Measurements from ENCODE around the gene IL1RAP.
"Not testable (repeated sequence)": the region's sequence is repeated elsewhere in the genome, so short reads cannot be mapped to it uniquely, and the experiment has no call there.

Gene IL1RAP

DNA sequence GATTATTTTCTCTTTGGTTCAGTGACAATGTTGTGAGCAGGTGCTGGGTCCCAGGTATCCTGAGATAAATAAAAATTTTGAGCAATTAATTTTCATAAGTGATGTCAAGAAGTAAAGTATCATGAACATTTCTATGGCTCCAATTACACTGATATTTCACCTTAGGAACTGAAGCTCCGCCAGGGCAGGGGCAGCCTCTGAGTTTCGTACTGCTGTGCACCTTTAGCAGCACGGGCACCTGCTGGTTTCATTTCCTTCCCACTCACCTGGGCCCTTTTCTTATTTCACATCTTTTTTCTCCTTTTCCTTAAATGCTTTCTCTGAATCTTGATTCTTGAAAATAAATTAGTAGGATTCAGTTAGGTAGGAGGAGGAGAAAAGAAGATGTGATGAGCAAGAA, 1.2 kb upstream of the IL1RAP start:
- no peak for DNase-seq (ENCODE audit: low read depth)

DNA sequence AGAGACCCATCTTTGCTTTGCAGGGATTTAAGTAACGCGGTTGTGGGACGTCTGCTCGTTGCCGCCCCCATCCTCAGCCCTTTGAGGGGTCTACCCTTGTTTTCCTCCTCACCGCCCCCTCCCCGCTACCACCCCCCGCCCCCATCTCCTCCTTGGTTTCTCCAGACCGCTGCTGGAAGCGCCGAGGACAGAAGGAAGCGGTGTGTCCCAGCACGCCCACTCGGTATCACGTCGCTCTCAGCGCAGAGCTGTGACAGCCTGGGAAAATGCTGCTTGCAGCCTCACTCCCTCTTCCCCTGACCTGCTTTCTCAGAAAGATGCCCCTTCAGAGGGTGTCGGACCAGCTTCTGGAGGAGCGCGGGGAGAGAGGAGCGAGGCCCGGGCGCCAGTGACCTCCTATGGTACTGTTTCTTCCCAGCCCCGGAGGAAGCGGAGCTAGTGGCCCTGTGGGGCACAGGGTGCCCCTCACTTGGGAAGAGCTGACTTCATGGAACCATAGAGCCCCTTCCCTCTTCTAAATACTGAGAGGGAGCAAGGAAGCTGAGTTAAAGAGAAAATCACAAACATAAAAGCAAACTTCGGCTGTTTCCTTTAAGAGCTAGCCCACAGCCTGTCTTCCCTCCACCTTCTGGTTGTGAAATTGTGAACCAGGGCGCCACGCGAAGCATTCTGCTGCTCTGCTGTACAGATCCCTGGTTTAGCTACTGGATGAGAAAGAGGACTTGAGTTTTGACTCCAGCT, 698 bp downstream of the IL1RAP start:
- no peak for DNase-seq (ENCODE audit: low read depth)

DNA sequence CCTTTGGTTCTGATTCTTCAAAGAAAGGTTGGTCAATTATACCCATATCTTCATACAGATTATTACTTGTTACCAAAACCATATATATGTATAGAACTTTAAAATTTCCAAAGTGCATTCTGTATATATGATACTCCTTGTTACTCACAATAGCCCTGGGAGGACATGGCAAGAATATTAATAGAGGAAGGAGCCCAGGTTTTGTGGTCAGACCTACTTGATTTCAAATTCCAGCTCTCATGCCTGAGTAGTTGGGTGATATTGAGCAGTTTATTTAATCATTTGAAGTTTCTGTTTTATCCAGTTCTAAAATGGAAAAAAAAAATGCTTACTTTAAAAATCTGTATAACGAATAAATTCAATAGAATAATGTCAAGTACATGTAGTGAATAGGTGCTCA, 2.5 kb downstream of the IL1RAP start:
- no peak for DNase-seq (ENCODE audit: low read depth)

DNA sequence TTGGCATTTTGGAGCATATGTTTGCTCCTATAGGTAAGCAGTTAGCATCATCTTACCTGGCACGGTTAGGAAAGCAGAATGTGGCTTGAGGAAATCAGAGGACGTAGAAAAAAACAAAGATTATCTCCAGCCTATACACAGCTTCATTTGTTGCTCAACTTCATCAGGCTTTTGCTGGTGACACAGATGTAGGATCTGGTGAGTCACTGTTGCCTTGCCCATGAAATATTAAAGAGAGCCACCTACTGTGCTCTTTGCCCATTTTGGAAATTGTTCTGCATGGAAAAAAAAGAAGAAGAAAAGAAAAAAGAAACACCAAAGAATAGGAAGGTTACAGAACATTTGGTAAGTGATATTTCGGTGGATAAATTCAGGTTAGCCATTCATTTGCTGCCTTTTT, 3.8 kb downstream of the IL1RAP start:
- DNase-seq (ENCODE audit: low read depth): no peak

DNA sequence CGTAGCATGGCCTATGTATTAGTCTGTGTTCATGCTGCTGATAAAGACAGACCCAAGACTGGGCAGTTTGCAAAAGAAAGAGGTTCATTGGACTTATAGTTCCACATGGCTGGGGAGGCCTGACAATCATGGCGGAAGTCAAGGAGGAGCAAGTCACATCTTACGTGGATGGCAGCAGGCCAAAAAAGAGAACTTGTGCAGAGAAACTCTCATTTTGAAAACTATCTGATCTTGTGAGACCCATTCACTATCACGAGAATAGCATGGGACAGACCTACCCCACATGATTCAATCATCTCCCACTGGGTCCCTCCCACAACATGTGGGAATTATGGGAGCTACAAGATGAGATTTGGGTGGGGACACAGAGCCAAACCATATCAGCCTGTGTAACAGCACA, 4.6 kb downstream of the IL1RAP start:
- not testable (repeated sequence) for DNase-seq (ENCODE audit: low read depth)

DNA sequence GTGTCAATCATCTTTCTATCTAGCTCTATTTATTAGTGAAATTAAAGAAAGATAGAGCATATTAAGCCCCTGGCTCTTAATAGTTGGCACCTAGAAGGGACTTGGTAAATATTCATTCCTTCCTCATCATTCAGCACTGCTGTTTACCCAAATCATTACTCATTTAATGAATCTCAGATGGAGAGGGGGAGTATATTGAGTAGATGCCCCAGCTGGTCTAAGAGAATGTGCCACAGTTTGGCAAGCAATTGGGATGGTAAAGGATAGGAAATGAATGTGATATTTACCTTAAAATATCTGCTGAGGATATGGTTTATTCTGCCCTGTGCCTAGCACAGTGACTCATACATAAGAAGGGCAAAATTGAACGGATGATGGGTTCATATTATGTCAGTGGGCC, 6.0 kb downstream of the IL1RAP start:
- no peak for DNase-seq (ENCODE audit: low read depth)

DNA sequence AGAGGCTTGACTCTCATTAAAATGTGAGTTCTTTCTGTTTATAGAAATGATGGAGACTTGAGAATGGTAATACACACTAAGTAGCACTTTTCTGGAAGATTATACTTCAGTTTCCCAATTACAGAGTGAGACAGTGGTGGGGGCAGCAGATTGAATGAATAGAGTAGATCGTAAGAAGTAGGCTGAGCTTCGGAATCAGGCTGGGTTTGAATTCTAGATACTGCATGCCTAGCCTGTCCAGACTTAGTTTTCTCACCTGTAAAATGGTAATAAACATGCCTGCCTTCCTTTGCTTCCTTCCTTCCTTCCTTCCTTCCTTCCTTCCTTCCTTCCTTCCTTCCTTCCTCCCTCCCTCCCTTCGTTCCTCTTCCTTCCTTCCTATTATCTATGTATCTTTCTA, 8.1 kb downstream of the IL1RAP start:
- DNase-seq (ENCODE audit: low read depth): no peak

DNA sequence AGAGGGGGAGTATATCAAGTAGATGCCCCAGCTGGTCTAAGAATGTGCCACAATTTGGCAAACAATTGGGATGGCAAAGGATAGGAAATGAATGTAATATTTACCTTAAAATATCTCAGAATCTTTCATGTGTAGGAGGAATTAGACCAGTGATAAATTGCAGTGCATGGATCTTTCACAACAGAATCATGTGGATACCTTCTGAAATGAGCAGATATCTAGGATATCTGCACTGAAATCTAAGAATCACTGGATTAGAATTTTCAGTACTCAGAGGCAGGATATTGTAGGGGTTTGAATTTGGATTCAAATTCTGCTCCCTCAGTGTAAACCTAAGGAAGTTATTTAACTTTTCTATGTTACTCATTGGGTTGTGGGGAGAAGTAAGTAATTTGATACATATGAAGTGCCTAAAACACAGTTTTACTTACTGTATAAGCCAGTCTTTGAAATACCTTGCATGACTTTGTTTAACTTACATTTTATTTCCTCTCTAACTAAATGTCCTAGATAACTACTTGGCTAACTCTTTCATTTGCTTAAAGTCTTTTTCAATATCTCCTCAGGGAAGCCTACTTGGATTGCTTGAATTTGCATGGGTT, 8.8 kb downstream of the IL1RAP start:
- DNase-seq (ENCODE audit: low read depth): no peak

DNA sequence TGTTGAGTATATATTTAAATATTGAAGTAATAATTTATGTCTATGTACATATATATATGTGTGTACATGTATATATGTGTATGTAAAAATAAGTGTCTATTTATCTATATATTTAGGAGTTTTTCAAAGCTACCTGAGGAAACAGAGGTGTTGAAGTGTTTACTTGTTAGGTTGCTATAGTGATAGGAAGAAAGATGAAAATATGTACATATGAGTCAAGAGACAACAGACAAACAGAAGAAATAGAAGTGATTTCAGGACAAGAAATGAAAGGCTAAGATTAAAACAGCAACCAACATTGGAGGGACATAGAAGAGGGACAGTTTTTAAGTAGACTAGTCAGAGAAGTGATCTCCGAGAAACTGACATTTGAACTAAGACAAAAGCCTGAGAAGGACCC, 11.1 kb downstream of the IL1RAP start:
- no peak for DNase-seq (ENCODE audit: low read depth)

DNA sequence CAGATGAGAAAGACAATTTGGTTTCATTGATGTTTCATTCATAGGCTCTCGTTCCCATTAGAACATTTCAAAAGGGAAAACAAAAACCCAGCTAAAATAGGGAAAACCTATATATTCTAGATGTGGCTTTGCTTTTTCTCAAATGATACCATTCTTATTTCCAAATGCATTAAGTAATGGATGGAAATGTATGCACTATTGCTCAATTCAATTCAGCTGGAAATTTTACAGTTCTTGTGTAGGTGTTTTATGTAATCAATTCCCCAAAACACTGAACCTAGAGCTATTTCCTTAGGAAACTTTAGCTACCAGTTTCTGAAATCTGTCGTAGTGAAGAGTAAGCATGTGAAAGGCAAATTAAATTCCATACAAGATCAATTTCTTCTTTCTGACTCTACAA, 11.7 kb downstream of the IL1RAP start:
- DNase-seq (ENCODE audit: low read depth): no peak

DNA sequence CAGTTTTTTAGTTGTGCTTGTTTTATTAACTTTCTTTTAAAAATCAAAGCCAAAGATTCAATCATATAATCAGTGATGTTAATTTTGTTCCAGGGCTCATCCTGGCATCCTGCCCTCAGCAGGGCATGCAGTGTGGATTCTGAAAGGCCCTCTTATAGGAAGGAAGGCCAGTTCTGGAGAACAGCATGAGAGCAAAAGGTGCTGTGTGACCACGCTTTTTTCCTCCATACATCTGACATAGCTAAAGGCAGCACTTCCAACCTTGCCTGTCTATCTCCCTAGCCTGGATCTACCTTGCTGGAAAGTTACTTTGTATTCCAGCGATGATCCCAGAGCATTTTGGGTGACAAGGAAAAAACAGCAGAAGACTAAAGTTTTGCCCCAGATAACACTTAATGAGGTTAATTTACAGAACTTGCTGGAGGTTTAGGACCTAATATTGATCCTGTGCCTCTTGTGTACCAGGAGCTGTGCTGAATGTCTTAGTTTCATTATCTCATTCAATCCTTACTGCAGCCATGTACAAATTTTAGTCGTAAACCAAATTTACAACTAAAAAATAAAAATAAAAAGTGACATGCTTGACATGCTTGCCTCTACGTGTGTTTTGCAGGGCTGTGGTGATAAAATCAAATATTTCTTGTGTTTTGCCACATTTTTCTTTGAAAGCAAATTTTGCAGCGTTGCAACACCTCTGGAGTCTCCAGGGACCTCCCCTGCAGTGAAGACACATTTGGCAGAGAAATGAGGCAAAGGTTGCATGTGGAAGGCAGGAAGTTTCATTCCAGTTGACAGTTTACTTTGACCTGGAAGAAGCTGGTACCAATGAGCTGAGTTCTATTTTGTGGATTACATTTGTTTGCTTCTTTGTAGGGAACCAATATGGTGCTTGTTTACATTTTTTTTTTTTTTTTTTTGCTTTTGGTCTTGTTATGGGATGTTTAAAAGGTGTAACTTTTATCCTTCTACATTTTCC, 13.2 kb downstream of the IL1RAP start:
- DNase-seq (ENCODE audit: low read depth): no peak

DNA sequence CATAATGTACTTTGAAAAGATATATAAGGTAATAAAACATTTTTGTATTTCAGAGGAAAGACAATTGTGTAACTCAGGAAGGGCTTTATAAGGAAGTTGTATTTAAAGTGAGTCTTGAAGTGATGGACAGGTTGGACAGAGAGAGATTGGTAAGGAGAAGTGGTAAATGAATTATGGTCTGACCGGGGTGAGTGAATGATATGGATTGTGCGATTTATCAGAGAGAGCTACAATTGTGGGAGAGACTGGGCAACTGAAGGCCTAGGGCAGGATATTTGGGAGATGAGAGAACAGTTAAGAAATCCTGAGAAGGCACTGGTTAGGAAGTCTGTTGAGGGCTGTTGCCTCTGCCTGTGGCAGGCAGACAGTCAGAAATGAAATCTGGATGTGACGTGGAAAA, 14.8 kb downstream of the IL1RAP start:
- DNase-seq (ENCODE audit: low read depth): no peak

DNA sequence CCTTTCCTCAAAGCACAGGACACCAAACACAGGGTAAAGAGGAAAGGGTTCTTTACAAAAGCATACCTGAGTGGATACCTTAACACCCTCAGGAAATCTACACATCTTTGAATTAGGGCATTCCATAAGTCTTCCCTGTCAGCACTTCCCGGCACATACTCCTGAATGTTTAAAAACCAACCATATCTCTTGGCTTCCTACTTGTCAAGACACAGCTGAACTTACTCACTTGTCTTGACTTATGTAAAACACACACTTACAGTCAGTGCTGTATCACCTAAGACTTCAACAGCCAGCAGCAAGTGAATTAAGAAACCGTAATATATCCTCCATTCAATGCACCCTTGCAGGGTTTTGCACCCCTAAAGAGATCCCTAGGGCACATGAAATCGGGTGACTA, 17.5 kb downstream of the IL1RAP start:
- no peak for DNase-seq (ENCODE audit: low read depth)

DNA sequence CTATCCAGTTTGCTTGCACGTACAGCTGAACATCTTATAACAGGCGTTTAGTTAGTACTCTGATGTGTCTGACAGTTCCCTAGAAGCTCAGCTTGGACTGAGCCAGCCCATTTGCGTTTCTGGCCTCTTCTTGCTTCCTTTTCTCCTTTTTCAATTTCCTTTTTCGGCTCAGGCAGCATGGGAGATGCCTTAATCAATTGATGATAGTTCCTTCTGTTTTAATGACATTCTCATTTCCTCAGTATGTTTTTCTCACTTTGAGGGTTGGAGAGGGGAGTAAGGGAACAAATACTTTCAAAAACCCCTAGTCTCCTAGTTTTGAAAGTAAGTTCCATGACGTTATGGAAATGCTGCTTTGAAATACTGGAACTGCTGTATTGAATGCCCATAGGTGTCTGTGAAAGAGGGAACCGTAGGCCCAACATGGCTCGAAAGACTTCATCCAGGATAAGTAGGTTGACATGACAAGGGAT, 18.9 kb downstream of the IL1RAP start:
- DNase-seq (ENCODE audit: low read depth): no peak

DNA sequence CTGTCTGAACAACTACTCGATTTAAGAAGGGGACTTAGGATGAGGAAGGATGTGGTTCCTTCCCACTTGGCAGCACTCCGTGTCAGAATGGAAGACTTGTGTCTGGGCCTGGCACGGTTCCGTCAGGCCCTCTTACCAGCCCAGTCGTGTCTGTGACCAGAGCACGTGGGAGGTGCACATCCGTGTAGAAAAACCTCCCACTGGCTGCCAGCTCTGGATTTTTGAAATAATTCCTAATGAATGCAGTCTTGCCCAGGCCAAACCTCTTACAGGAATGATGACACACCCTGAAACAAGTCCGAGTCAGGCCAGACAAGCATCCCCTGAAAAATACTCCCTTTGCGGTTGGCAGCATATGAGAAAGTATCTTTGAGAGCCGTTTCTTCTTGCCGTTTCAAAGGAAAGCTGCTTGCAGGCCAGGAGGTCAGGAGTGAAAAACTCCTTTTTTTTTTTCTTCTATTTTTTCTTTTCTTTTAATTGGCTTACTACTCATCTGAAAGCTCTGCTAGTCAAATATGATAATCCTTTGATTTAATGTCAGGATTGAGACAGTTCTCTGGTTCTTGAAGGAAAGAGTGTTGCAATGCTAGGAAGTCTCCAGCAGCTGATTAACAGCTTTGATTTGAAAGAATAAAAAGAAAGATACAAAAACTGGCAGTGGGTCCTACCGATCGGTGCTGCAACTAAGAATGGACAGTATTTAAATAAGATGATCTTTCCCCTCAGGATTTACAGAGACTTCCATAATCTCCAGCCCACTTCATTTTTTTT, 19.8 kb downstream of the IL1RAP start:
- peak; percentile 92 for DNase-seq (ENCODE audit: low read depth)

DNA sequence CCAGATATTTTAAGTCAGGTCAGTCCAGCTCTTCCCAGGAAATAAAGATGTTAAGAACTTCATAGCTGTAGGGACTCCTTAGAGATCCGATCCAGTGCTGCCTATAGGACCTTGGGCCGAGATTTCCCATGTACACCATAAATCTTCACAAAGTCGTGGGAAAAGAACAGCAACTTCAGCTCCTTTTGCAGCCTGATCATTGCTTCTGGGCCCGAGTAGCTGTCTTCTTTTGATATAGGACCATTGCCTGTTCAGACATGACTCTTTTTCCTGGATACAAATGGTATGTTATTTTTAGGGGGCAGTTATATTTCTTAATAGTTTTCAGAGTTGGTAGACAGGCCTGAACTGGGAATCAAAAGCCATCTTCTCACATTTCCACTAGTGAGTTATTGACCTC, 20.5 kb downstream of the IL1RAP start:
- no peak for DNase-seq (ENCODE audit: low read depth)

DNA sequence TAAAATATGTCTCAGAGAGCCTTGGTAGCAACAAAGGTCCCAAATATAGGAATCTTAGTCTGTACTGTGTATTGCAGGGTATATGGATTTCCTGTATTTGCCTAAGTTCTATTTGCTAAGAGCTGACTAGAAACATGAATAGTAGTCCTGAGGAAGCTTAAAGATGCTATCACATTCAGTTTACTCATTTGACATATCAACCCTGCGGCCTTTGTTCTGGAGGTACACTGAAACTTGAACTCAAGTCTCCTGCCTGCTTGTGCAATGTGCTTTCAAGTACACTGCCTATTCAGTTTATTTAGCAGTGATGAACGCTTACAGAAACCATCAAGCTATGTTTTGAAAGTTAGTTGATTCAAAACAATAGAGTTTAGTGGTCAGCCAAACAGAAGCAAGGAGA, 21.1 kb downstream of the IL1RAP start:
- DNase-seq (ENCODE audit: low read depth): no peak

DNA sequence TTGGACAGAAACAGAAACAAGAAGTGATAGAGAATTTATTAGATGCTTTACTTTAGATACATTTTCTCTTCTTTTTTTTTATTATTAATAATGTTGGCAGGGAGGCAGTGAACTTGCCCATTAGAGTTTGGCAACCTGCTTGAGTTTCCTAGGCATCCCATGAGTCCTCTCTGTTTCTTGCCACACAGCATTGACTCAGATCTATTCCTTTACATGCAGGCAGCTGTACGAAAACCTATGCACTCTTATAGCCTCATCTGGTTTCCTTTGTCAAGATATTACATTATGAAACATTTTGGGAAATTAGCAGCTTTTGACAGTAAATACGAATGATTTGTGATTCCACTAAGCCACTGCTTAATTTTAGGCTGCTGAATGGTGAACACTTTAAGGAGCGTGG, 23.3 kb downstream of the IL1RAP start:
- DNase-seq (ENCODE audit: low read depth): no peak

DNA sequence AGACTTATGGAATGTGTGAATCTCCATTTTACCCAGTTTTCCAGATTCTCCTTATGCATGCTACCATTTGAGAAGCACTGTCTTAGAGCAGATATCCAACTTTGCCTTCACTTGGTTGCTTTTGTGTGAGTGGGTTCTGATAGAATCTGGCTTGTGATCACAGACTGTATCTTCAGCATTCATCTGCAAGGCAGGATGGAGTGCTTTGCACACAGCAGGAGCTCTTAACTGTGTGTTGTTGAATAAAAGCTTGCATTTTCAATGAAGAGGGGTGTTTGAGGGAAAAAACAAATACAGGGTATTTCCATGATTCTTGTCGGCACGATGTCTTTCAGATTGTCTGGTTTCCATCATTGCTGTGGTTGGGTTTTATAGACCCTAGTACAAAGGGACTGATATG, 24.4 kb downstream of the IL1RAP start:
- no peak for DNase-seq (ENCODE audit: low read depth)

DNA sequence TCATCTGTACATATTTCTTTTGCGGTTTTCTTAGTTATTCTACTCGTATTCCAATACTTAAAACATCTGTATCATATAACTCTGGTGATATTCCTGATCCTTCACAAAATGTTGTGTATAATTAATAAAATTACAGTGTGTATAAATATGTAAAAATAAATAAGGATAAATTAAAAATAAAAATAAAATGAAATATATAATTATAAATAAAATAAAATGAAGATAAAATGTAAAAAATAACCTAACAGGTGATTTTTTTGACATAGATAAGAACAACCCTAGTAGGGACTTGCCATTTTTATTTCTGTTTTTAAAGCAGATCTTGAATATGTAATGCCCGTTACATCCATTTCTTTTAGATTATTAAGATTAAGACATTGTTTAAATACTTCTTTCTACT, 25.6 kb downstream of the IL1RAP start:
- DNase-seq (ENCODE audit: low read depth): no peak

DNA sequence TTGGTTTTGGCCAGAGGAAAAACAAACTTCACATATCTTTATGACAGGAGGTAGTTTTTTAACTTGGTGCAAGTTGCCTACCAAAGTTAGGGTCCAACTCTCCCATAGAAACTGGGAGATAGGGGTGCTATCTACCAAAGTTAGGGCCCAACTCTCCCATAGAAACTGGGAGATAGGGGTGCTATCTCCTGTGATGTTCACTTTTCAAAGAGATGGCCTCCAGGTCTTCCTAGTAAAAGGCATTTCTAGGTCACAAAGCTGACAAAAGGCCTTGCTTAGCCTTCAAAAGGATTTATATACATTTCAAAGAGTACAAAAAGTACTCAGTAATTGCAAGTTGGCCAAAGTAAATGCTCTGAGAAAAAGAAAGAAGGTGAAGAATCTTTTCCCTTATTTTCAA, 27.1 kb downstream of the IL1RAP start:
- no peak for DNase-seq (ENCODE audit: low read depth)

DNA sequence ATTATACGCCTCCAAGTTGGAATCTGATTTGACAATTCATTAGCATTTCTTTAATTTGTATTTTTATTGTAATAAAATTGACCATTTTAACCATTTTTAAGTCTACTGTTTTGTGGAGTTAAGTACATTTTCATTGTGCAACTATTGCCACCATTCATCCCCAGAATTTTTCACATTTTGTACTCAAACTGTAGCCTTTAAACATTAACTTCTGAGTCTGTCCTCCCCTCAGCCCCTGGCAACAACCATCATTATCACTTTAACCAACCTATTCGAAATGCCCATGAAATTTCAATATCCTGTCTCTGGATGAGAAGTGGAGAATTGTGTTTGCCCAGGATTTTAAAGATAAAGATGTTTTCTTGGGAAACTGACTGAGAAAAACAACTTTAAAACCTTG, 27.7 kb downstream of the IL1RAP start:
- DNase-seq (ENCODE audit: low read depth): no peak
